Activated T-helper 1 cell treated with Interleukin-2 at 50 U/mL for 16 hours (primary cell): ENCODE results near the gene ENKD1.
"Not testable (repeated sequence)": the region's sequence is repeated elsewhere in the genome, so short reads cannot be mapped to it uniquely, and the experiment has no call there.

Source experiments
- DNase-seq: peaks from one replicate; pipeline ENCODE4 v3.0.0-alpha.2; 2020; ENCODE audit warnings: low read depth

The ENKD1 gene, protein sequence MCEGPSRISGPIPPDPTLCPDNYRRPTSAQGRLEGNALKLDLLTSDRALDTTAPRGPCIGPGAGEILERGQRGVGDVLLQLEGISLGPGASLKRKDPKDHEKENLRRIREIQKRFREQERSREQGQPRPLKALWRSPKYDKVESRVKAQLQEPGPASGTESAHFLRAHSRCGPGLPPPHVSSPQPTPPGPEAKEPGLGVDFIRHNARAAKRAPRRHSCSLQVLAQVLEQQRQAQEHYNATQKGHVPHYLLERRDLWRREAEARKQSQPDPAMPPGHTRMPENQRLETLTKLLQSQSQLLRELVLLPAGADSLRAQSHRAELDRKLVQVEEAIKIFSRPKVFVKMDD

DNA sequence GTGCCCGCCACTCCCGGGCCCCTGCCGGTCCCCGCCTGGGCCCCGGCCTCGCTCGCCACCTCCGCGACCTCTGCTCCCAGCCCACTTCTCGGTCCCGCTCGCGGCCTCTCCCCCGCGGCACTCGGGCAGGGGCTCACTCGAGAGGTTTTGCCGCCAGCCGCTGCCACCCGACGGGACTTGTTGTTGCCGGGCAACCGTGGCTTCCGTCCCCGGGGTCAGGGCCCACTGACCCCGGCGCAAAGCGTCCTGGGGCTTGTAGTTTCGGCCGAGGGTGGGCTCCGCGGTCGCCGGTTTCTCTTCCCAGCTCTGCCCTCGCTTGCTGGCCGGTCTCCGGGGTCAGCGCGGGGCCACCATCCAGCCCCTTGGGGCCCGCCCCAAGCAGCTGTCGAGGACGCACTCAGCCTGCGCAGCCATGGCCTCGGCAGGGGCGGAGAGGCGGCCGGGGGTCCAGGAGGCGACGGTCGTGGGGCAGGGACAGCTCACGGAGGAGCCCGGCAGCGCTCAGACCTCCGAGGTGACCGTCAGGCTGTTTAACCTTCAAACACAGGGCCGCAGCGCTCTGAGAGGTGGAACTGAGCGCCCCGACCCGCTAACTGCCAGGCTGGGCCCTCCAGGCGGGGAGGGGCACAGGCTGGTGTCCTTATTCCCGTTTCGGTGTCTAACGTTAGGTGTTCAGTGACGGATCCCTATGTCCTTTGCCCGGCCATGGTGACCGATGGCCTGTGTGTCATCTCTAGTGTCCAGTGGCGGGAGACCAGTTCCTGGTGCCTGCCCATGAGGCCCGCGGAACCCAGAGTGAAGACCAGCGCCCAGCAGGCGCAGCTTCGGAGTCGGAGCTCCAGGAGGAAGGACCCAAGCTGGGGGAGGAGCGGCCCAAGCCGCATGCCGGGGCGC is at the start of gene ENKD1, which contains the start of gene C16orf86:
ENKD1 (minus strand) TSS at position 192 of the 894 bp plus-strand sequence. CDS start 308 bp downstream, outside the sequence.
C16orf86 (plus strand) TSS at position 256 of the 894 bp plus-strand sequence; CDS start at position 413, 157 bp downstream.
- DNase-seq, result peak; percentile 73

- DNase-seq, result no peak
Observed at GRCh38 chr16:67716097-67716496, 49.5 kb upstream of the ENKD1 start.

DNA sequence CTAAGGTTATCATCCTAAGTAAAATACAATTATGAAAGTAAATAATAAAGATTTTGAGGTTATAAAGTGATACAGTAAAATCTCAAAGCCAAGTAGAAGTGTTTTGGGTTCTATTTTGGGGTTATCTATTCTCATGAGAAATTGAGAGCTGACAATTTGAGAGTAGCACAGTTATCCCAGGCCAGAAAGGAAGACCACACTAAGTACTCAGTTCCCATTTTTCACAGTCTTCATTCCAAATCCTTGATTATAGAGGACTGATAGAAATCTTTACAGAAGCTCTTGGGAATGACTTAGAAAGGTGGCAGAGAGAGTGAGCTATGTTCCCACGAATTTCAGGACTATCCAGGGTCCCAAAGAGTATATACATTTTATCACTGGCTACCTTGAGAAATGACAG is 48.0 kb upstream of the ENKD1 start:
- no peak for DNase-seq

GRCh38 chr16:67713647-67714273 is 47.2 kb upstream of the ENKD1 start:
- DNase-seq, result no peak

DNA sequence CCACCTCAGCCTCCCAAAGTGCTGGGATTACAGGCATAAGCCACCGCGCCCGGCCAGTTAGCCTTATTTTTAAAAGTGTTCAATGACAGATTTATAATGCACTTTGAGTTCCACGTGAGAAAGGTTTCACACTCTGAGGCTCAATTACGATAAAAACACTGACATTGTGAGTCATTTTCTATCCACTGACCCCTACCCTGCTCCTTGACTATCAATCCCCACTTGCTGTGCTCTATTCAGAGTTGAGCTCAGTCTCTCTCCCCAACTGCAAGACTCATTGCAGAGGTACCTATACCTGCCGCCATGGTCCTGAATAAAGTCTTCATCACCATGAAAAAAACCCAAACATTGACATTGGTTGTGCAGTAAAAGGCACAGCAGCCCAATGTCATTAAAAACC is 44.1 kb upstream of the ENKD1 start:
- no peak for DNase-seq

- no peak for DNase-seq
Observed at GRCh38 chr16:67709050-67709449, 42.5 kb upstream of the ENKD1 start.

GRCh38 chr16:67708368-67708771 is 41.8 kb upstream of the ENKD1 start:
- DNase-seq, result no peak

- DNase-seq, result no peak
Observed at GRCh38 chr16:67707790-67708189, 41.2 kb upstream of the ENKD1 start.

DNA sequence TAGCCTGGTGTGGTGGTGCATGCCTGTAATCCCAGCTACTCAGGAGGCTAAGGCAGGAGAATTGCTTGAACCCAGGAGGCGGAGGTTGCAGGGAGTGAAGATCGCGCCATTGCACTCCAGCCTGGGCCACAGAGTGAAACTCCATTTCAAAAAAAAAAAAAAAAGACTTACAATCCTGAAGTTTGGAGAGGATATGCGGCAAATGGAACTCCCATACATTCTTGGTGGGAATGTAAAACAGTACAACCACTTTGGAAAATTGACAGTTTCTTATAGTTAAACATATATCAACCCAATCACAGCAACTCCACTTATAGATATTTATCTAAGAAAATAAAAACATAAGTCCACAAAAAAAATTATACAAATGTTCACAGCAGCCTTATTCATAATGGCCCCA is 40.7 kb upstream of the ENKD1 start:
- no peak for DNase-seq

- no peak for DNase-seq
Observed at GRCh38 chr16:67704110-67704509, 37.6 kb upstream of the ENKD1 start.

- DNase-seq, result no peak
Observed at GRCh38 chr16:67703626-67704025, 37.1 kb upstream of the ENKD1 start.

- no peak for DNase-seq
Observed at GRCh38 chr16:67702130-67702529, 35.6 kb upstream of the ENKD1 start.

DNA sequence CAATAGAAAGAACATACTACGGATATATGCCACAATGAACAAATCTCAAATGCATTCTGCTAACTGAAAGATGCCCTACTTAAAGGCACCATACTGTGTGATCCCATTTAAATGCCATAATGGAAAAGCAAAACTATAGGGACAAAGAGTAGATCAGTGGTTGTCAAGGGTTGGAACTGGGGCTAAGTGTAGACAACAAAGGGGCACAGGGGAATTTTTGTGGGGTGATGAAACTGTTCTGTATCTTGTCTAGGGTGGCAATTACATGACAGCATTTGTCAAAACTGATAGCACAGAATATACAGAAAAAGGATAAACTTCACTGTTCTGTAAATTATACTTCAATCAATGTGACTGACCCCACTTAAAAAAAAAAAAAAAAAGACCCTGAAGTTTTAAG is 34.9 kb upstream of the ENKD1 start:
- no peak for DNase-seq

- no peak for DNase-seq
Observed at GRCh38 chr16:67699265-67699664, 32.7 kb upstream of the ENKD1 start.

GRCh38 chr16:67697422-67698185 is 31.1 kb upstream of the ENKD1 start:
- DNase-seq, result no peak

DNA sequence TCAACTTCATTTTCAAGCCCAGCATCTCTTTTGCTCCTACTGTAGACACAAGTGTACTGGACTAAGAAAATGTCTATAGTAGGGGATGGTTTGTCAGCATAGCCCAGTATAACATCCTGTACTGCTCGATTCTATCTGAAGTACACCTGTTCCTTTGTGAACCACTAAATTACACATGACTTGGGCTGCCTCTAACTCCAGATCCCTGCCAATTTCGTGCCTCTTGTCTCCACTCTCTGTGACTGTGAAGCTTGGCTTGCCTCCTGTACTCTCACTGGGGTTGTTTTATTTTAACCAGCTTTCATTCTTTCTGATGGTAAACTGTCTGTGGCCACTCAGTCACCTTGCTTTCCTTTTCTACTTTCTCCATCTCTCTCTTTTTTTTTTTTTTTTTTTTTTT is 28.1 kb upstream of the ENKD1 start:
- no peak for DNase-seq

DNA sequence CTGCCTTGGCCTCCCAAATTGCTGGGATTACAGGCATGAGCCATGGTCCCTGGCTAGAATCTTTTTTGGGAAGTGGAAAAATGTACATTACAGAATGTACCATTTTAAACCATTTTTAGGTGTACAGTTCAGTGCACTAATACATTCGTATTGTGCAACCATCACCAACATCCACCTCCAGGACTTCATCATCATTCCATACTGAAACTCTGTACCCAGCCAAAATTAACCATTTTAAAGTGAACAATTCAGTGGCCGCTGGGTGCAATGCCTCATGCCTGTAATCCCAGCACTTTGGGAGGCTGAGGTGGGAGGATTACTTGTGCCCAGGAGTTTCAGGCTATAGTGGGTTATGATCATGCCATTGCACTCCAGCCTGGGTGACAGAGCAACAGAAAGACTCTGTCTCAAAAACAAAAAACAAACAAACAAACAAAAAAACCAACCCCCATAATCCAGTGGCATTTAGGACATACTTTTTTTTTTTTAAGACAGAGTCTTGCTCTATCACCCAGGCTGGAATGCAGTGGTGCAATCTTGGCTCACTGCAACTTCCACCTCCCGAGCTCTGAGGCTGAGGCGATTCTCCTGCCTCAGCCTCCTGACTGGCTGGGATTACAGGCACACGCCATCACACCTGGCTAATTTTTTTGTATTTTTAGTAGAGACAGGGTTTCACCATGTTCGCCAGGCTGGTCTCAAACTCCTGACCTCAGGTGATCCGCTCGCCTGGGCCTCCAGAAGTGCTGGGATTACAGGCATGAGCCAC is 27.2 kb upstream of the ENKD1 start:
- DNase-seq, result not testable (repeated sequence)

DNA sequence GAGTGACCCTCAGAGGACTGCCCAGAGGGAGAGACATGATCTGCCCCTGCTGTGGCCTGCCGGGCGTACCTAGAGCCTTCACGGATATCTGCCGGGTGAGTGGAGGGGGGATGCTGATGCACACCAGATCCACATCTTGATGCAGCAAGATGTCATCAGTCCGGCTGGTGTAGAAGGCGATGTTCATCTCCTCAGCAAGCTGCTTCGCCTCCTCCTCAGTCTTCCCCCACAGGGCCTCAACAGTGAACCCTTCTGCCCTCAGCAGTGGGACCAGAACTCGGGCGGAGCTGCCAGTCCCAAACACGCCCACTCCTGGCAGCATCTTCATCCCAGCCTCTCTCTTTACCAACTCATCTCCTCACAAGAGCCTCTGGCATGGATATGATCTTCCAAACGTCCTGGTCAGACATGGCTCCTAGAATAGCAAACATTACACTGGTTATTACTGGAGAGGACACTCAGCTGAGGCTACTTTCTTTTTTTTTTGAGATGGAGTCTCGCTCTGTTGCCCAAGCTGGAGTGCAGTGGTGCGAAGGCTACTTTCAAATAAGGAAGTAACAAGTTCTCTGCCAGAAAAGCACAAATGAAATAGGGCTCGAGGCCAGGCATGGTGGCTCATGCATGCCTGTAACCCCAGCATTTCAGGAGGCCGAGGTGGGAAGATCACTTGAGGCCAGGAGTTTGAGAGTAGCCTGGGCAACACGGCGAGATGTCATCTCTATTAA is 19.0 kb upstream of the ENKD1 start:
- DNase-seq, result no peak

DNA sequence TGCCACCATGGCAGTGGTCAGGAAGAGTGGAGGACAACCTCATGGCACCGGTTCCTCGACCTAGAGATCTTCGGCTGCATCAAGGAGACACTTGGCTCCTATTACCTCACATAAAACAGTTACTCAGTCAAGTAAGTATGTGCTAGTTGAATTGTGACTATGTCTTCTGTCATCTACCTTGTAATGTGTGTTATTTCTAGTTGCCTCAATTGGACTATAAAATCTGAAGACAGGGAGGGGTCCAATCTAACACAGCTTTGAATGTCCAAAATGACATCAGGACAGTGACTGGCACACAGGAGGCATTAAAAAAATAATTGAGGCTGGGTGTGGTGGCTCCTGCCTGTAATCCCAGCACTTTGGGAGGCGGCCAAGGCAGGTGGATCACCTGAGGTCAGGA is 17.2 kb upstream of the ENKD1 start:
- DNase-seq, result no peak
